GM18519 (cell line): ENCODE results near the gene MAPK11.

Experiments
- ATAC-seq: cut with Tn5 transposase; IDR thresholded peaks from one replicate; pipeline ENCODE4 v1.9.1; 2021; ENCODE audit warnings: mild to moderate bottlenecking, moderate library complexity; ENCODE audit not compliant: unreplicated experiment, low FRiP score

MAPK11 gene

DNA sequence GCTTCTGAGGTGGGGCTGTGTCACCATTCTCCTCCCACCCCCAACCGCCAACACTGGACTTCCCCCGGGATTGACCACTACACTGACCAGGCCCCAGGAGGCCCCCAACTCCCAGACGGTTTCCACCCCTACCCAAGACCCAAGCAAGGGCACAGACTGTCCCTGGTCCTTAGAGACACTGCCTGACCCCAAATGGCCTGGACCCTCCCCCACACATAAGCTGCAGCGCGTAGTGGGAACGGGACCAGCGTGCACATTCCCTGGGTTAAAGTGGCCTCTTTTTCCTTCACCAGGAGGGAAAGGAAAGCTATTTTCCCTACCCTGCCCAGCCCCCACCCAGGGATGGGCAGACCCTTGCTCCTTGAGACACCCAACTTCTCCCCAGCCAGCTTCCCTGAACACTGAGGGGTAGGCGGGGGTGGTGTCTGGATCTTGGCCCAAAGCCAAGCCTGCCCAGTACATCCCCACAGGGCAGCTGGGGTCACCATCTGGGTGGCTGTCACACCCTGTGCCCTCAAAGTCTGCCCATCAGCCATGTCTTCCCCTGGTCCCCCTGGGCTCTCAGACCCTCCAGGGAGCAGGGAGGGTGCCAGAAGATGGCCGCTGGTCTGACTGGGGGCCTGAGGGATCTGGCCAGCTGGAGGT lies 7.1 kb downstream of the MAPK11 start:
- ATAC-seq, result no peak

DNA sequence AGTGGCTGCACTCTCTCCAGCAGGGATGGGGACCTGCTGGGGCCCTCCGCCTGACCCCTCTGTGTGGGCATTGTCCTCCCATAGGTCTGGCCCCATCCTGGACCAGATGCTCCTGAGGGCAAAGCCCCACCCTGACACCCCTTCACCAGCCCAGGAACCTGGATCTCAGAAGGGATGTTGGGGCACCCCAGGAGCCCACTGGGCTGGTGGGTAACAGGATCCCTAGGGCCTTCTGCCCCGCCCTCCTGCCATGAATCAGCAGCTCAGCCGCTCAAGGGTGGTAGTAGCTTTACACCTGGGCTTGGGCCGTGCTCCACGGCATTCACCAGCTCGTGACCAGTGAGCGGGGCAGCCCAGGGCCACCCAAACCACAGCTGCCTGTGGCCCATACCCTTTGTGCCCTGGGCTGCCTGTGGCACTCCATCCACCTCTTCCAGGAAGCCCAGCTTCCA lies 7.7 kb downstream of the MAPK11 start:
- no peak for ATAC-seq

DNA sequence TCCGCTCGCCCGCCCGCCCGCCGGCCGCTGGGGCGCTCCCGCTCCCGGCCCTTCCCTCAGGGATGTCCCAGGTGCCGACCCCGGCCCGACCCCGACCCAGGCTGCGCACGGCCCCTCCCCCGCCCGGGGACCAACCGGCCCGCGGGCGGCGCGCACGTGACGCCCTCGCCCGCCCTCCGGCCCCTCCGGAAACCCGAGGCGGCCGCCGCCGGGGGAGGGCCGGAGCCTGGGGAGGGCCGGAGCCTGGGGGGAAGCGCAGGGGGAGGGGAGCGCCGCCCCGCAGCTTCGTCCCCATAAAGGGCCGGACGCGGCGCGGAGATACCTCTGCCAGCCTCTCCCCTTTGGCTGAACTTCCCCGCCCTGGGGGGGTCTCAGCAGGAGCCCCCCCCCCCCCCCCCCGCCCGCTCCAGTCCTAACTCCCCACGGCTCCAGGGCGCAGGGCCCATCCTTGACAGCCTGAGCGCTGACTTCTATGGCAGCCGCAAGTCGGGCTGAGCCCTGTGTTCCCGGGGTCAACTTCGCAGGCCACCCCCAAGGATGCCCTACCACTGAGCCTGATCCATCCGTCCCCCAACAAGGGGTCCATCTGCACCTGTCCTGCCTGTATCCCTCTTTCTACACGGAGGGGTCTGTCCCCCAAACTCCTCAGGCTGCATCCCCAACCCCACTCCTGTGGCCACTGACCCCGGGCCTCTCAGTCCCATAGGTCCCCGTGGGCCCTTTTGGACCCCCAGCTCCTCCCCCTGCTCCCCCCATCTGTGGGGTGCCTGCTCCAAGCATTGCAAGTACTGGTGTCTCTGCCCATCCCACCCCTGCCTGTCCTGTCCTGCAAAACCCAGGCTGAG lies 8.3 kb downstream of the MAPK11 start, which contains the start of gene MAPK12:
Gene MAPK12, minus strand, starts transcription at position 69 of the 845 bp plus-strand sequence. CDS start 174 bp downstream, outside the sequence.
- ATAC-seq, result no peak

DNA sequence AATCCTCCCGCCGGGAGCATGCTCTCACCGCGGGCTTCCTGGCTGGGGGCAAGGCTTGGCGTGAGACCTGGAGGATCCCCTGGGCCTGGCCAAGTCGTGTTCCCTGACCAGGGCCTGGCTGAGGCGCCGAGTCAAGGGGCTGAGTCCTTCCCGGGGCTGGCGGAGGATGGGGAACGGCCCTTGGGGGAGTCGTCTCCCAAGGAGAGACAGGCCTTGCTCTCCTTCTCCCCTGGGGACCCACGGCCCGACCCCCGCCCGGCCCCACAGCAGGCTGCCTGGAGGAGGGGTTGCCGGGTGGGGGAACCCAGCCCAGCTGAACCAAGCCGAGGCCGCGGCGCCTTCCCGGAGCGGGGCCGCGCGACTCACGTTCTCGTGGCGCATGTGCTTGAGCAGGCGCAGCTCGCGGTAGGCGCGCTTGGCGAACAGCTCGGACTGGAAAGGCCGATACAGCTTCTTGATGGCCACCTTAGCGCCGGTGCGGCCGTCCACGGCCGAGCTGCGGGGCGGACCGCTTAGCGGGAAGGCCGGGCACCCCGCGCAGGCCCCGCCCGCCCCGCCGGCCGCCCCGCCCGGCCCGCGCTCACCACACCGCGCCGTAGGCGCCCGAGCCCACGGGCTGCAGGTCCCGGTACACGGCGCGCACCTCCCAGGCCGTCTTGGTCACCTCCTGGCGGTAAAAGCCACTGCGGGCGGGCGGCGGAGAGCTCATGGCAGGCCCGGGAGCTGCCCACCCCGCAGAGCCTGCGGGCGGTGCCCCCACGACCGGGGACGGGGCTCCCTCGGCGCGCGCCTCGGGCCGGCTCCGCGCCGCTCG lies 9.2 kb downstream of the MAPK11 start:
- ATAC-seq, result no peak

DNA sequence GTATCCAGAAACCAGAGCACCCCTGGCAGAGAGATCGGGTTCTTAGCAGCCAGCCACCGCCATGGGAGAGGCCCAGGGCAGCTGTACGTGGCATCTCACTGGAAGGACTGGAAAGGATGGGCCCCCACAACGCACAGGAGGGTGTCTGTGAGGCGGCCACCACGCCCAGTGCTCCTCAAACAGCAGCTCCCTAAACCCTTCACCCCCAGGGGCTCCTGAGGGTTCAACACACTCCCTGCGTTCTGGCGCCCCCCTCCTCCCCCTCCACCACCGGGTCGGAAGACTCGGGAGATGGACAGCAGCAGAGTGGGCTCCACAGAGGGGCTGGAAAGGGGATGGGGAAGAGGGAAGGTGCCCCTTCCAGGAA lies 9.8 kb downstream of the MAPK11 start:
- ATAC-seq, result no peak

DNA sequence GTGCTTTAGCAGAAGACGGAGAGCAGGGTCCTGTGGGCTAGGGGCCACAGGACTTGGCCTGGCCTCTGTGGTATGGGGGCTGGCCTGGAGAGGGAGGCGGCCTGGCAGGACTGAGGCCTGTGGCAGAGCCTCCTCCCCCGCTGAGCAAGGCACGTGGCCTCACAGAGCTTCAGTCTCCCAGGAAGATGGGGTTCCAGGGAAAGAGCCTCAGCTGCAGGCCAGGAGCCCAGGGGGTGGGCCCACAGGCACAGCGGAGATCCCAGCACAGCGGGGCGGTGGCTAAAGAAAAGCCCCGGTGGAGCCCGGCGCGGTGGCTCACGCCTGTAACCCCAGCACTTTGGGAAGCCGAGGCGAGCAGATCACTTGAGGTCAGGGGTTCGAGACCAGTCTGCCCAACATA lies 10.9 kb downstream of the MAPK11 start:
- no peak for ATAC-seq

DNA sequence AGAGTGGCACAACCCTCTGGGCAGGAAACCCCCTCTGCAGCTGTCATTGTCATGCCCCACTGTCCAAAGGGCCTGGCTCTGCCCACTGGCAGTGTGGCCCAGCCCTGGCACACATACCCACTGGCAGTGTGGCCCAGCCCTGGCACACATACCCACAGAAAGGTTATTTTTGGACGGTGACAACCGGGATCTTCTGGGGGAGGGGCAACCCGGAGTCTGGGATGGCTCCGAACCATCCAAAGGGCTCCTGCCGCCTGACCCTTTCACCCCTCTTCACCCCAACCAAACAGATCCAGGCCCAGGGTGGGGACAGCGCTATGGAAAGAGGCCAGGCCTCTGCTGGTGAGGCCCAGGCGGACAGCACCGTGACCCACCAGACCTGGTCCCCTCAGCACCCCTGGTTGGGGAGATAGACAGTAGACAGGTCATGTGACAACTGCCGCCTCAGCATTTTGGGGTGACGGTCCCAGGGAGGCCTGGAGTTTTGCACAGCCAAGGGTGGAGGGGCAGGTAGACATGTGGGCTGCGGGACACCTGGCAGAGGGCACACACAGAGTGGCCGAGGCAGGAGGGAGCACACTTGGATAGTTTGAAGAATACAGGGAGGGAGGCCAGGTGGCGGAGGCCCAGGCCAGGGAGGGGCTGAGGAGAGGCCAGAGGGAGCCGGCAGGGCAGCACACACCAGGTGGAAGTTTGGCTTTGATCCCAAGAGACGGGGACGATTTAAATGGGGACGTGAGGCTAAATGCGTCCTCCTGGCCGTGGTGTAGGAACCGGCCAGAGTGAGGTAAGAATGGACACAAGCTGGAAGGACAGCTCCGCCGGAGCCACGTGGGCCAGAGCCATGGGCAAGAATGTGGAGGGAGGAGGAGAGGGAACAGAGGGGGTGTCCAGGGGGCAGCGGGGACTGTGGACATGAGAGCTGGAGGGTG lies 11.6 kb downstream of the MAPK11 start:
- ATAC-seq, result no peak

DNA sequence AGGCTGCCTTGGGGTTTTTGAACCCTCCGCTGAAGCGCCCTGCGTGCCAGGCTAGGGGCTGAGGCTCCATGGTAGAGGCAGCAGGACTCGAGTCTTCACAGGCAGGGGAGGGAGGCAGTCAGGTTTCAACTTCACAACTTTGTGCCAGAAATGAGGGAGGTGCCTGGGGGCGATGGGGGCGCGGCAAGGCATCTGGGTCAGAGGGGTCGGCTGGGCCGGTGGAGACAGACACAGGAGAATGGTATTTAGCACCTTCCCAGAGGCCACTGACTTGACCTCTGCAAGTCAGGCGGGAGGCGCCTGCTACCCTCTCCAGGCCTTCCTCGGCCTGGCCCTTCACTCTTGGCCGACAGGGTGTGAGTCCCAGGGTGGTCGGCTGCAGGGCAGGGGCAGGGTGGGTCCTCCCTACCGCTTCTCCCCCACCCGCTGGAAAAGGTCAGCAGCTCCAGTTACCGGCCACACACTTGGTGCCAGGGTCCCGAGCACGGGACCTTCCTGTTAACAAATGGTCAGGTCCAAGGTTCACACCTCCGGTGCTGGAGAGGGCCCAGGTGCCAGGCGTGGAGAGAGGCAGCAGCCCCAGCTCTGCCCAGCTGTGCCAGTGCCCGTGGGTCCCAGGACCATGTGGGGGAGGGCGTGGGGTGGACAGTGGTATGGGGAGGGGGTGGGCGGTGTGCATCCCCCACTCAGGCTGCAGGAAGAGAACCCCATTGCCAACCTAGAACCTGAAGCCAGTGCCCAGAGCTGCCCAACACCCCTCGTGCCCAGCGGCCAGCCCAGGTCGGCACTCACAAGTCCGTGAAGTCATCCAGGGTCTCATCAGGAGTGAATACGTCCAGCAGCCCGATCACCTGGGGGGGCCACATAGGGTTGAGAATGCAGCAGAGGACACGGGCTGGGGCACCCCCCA lies 12.5 kb downstream of the MAPK11 start:
- no peak for ATAC-seq

DNA sequence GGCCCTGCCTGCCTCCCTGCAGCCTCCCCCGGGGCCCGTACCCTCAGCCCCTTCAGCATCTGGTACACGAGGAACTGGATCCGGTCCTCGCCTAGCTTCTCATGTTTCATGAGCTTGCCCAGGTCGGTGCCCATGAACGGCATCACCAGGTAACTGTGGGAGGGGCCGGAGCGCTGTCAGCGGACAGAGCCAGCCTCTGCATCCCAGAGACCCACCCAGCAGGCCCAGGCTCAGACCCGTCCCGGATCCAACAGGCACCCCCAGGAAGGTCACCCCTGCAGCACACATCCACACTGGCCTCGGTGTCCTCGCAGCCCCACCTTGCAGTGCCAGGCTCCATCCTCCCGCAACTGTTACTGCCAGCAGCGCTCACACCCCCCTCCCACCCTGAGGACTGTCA lies 13.1 kb downstream of the MAPK11 start:
- no peak for ATAC-seq

DNA sequence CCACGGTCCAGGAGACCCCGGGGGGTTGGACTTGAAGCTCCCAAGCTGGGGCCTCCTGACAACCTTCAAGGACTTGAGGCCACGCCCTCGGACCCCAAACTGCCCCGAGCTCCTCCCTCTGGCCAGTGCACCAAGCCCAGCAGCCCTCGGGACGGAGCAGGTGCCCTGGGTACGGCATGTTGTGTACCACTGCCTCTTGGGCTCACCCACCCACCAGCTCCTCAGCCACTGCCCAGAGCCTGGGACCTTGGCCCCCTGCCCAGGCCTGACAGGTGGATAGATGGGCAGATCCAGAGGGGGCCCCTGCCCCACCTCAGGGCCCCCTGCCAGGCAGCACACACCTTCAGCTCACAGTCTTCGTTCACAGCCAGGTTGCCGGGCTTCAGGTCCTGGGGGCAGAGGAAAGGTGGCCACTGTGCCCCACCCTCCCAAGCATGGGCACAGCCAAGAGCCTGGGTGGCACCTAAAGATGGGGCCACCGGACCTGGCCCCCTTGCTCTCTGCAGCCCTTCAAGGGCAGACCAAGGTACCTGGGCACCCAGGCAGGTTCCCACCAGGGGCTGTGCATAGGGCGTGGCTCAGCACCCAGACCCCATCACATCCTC lies 13.8 kb downstream of the MAPK11 start:
- ATAC-seq, result no peak

DNA sequence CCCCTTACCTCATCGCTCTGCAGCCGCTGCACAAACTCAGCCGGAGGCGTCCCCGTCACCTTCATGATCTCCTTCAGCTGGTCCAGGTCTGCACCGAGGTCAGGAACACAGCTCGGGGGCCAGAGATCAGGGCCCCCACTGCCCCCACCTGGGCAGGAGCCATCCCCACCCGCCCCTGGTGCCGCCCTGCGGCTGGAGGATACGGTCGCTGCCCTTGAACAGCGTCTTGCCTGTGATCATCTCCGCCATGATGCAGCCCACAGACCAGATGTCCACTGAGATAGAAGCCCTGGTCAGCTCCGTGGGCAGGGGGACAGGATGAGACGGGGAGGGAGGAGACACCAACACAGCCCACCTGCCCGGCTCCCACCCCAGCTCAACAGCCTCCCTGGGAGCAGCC lies 14.6 kb downstream of the MAPK11 start:
- no peak for ATAC-seq

DNA sequence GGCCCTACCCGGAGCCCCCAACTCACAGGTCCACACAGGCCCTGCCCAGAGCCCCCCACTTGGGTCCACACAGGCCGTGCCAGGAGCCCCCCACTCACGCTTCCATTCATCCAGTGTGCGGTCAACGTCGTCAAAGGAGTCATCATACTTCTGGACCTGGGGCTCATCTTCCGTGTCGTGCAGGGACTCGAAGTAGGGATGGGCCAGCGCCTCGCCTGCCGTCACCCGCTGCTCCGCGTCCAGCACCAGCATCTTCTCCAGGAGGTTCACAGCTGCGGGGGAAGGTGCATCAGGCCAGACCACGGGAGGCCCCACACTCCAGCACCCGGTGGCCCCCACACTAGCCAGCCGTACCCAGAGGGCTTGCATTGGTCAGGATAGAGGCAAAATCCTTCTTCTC lies 15.1 kb downstream of the MAPK11 start:
- ATAC-seq, result no peak

DNA sequence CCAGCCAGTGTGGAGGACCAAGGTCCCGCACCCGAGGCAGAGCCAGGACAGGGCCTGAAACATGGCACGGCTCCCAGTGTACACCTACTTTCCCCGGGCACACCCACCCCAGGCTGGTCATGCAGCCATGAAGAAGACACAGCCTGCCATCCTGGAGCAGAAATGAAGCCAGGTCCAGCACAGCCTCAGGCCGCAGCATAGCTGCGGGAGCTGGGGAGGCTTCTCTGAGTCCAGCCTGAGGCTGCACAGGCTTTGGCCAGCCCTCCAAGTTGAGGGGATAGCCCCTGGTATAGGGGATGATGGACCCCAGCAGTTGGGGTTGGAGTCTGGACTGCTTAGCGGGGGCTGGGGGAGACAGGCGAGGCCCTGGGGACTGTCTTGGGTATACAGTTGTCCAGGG lies 16.2 kb downstream of the MAPK11 start:
- no peak for ATAC-seq

DNA sequence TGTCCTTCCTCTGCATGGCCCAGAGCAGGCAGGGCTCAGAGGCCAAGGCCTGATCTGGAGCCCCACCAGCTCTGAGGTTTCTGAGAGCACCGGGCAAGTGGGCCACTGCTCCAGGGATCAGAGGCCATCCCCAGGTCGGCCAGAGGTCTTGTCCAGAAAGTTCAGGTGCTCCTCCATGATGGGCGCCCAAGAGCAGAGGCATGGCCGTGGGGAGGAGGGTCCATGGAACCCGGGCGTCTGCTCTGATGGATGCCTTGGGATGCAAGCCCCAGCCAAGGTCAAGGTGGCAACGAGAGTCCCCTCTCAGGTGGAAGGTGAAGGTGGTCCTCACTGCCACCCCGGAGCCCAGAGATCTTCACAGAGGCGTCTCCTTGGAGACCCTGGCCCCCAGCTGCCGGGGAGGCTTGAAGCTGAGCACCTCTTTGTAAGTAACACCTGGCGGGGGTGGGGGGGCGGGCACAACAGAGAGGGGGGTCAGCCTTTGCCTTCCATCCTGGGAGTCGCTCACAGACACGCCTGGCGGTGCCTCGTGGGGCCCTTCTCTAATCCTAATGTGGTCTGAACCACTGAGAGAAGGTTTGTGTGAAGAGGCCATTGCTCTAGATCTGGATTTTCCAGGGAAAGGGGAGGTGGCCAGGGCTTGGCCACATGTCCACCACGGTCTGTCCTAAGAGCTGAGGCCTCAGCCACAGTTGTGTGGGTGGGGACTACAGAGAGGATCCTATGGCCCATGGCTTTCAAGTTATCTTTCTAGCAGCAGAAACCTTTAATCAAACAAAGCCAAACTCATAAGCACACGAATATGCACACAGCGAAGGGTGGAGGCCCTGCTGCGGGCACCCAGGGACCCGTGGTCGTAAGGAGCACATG lies 16.9 kb downstream of the MAPK11 start:
- ATAC-seq, result no peak

DNA sequence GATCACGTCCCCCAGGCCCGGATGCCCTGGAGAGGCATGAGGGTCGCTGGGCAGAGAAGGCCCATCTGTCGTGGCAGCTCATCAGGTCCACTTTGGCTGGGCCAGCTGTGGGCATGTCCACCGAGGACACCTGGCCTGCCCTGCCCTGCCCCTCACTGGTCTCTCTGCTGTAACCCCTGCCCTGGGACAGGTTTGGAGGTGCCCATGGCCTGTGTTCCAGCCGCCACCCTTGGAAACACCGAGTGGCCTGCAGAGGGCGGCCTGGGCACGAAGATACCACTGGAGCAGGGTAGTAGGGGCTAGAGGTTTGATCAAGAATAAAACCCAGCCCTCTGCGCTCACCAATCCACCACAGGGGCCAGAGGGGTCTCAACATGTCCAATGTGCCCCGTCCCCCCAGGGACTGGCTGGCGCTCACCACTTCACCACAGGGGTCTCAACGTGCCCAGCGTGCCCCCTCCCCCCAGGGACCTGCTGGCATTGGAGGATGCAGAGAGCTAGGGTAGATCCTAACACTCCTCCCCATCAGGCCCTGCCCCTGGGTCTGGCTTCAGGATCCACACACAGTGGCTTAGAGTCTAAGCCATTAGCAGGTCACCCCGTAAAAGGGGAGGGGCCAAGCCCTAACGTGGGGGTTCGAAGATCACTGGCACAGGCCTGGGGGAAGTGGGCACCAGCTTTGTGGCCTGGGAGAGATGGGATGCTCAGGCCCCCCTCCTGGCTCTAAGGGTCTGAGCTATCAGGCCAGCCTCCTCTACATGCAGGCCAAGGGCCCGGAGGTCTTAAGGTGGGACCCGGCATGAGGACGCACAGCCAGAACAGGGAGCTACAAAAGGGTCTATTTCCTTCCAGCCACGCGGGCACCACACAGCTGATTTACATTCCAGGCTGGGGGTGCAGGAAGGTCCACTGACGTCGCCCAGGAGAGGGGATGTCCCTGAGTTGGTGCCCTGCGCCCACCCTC lies 17.8 kb downstream of the MAPK11 start:
- no peak for ATAC-seq

DNA sequence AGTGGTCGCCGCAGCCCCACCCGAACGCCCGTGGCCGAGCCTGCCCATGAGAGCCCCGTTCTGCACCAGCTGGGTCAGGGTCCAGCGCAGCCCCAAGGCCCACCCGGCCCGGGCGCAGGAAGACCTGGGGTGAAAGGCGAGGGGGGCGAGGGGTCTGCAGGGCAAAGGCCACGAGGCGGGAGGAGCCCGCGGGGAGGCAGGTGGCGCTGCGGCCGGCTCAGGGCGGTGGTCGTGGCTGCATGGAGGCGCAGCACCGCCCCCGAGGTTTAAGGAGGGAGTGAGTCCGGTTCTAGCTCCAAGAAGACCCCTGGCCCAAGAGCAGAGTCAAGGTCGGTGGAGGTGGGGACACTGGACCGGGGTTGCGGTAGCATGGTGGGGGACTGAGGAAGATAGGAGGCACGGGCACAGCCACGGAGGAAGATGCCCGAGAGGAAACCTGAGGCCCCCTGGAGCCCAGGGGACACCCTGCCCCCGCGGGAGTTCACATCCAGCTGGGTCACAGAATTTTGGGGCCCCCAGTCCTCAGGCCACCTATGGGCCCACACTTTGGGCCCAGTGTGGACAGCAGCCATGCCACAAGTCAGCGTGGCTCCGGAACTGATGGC lies 18.6 kb downstream of the MAPK11 start:
- ATAC-seq, result no peak
